Prostate gland (tissue), 2 donors: ENCODE data around the gene SETBP1. TPM values are rescaled to one million over a fixed set of nuclear protein-coding genes. Genes with fewer than 3 reads are reported as not detected.

Experiments
- DNase-seq: peaks from one replicate; pipeline ENCODE4 v3.0.0-alpha.2; 2019; ENCODE audit warnings: low spot score
- H3K27ac ChIP-seq, 2 donors: fragments of 200-600 bp; sonication (generic); 2 replicates each; pipeline ENCODE4 v1.5.1; 2017 to 2019
- H3K27me3 ChIP-seq: fragments of 200-600 bp; sonication (generic); replicated peaks from 2 replicates; pipeline ENCODE4 v1.5.1; 2019; ENCODE audit not compliant: insufficient read depth
- H3K36me3 ChIP-seq, 2 donors: fragments of 200-600 bp; sonication (generic); 1 replicate in 1 of 2; 2 replicates in 1 of 2; pipeline versions ENCODE4 v1.5.1 to v1.8.1; 2017 to 2019
- H3K4me1 ChIP-seq: fragments of 200-600 bp; sonication (generic); replicated peaks from 2 replicates; pipeline ENCODE4 v1.5.1; 2019
- H3K4me3 ChIP-seq, 2 donors: fragments of 200-600 bp; sonication (generic); 2 replicates each; pipeline ENCODE4 v1.5.1; 2017 to 2019
- H3K9me3 ChIP-seq: fragments of 200-600 bp; sonication (generic); 2 replicates; pipeline ENCODE4 v1.5.1; 2017
- CTCF ChIP-seq, 4 experiments: fragments of 200-600 bp in 2 of 4; fragments of 450-650 bp in 2 of 4; sonication (generic) in 2 of 4; IDR thresholded peaks; 1 replicate in 3 of 4; 2 replicates in 1 of 4; pipeline ENCODE4 v1.5.1; 2016 to 2019; ENCODE audit warnings: antibody characterized with exemption in 4 of 4, mild to moderate bottlenecking in 2 of 4, moderate library complexity in 2 of 4
- POLR2A ChIP-seq: fragments of 450-650 bp; IDR thresholded peaks from one replicate; pipeline ENCODE4 v1.6.1; 2016; ENCODE audit warnings: antibody characterized with exemption, mild to moderate bottlenecking
- POLR2AphosphoS5 ChIP-seq: sonication (generic); formaldehyde crosslinking; IDR thresholded peaks from one replicate; pipeline ENCODE4 v1.6.1; 2017; ENCODE audit warnings: antibody characterized with exemption
- WGBS: methylation state at CpG from one replicate; pipeline ENCODE4 v1.1.5; 2018; 5-methylcytosine and 5-hydroxymethylcytosine counted together
- intact Hi-C: fragments of 100-400 bp; cut with DNase I; formaldehyde crosslinking; loops from one replicate; pipeline ENCODE4 v1.14.2; 2022
- total RNA-seq, 2 donors: library from RNA; depleted of rRNA; stranded (reverse); fragments of >200 nt; gene quantifications; one replicate each; pipeline ENCODE4 v1.1.0, GENCODE V29; 2016

SETBP1 gene
- total RNA-seq, 2 donors from 2014 or later, result 28.4 to 45.1 TPM

- H3K4me1 ChIP-seq, result no peaks in the 10 kb centered on the region
- no peaks in the 10 kb centered on the region for H3K36me3 ChIP-seq
- no peak overlapping the region for H3K4me3 ChIP-seq
- H3K9me3 ChIP-seq, result no peaks in the 10 kb centered on the region
- H3K27me3 ChIP-seq, result no peaks in the 10 kb centered on the region
- WGBS, result 95% methylated on average over 1 of the region's 1 CpG
- no peak for TF ChIP-seq CTCF (IDR thresholded peaks at IDR 0.05)
- no peak for TF ChIP-seq POLR2AphosphoS5
- no peak for TF ChIP-seq POLR2A
- intact Hi-C loops, result no loop called here
- no peak for DNase-seq
- no peak overlapping the region for H3K27ac ChIP-seq
Observed at GRCh38 chr18:44866103-44866502, 185.4 kb downstream of the SETBP1 start.

GRCh38 chr18:44869533-44869932 lies 188.8 kb downstream of the SETBP1 start:
- Histone ChIP-seq H3K4me3 (no peak overlapping the region), H3K36me3 (no peaks in the 10 kb centered on the region), H3K9me3 (no peaks in the 10 kb centered on the region), H3K4me1 (no peaks in the 10 kb centered on the region), H3K27me3 (no peaks in the 10 kb centered on the region), H3K27ac (no peak overlapping the region)
- 71% methylated on average over 4 of the region's 4 CpGs for WGBS
- no peak for TF ChIP-seq CTCF (IDR thresholded peaks at IDR 0.05)
- TF ChIP-seq POLR2A, result no peak
- TF ChIP-seq POLR2AphosphoS5, result no peak
- DNase-seq, result no peak
- intact Hi-C loops, result no loop called here

- peak; percentile 54 for DNase-seq
- no peaks in the 10 kb centered on the region for H3K27me3 ChIP-seq
- H3K9me3 ChIP-seq, result no peaks in the 10 kb centered on the region
- no peaks in the 10 kb centered on the region for H3K4me1 ChIP-seq
- no peaks in the 10 kb centered on the region for H3K36me3 ChIP-seq
- no peak overlapping the region for H3K4me3 ChIP-seq
- intact Hi-C loops, result no loop called here
- H3K27ac ChIP-seq, result peak overlapping the region in 1 of 2 donors; percentile 42
- TF ChIP-seq POLR2AphosphoS5 (peak; percentile 40), POLR2A (no peak)
- WGBS, result 54% methylated on average over 11 of the region's 11 CpGs
Observed at GRCh38 chr18:44870631-44871502, 190.2 kb downstream of the SETBP1 start.

GRCh38 chr18:44871771-44872170 lies 191.1 kb downstream of the SETBP1 start:
- Histone ChIP-seq H3K27me3 (no peaks in the 10 kb centered on the region), H3K4me1 (no peaks in the 10 kb centered on the region), H3K9me3 (no peaks in the 10 kb centered on the region), H3K36me3 (no peaks in the 10 kb centered on the region), H3K27ac (no peak overlapping the region), H3K4me3 (no peak overlapping the region)
- no peak for DNase-seq
- no peak for TF ChIP-seq CTCF (IDR thresholded peaks at IDR 0.05)
- TF ChIP-seq POLR2AphosphoS5, result no peak
- no peak for TF ChIP-seq POLR2A
- WGBS, result 85% methylated on average over 3 of the region's 3 CpGs
- intact Hi-C loops, result no loop called here

- Histone ChIP-seq H3K4me3 (no peak overlapping the region), H3K36me3 (no peaks in the 10 kb centered on the region), H3K9me3 (no peaks in the 10 kb centered on the region), H3K27me3 (no peaks in the 10 kb centered on the region), H3K27ac (no peak overlapping the region), H3K4me1 (no peaks in the 10 kb centered on the region)
- no peak for TF ChIP-seq POLR2A
- TF ChIP-seq POLR2AphosphoS5, result no peak
- TF ChIP-seq CTCF (IDR thresholded peaks at IDR 0.05), result no peak
- 81% methylated on average over 1 of the region's 1 CpG for WGBS
- no peak for DNase-seq
- intact Hi-C loops, result no loop called here
Observed at GRCh38 chr18:44876024-44876423, 195.3 kb downstream of the SETBP1 start.
